Effector CD8-positive, alpha-beta T cell (primary cell): ENCODE measurements around the gene GPR107.

Experiments
- DNase-seq: peaks from one replicate; lab custom pipeline; 2025; lab: John Stamatoyannopoulos, UW

Gene GPR107

GRCh38 chr9:130110166-130110565, 56.5 kb downstream of the GPR107 start:
- DNase-seq = no peak

GRCh38 chr9:130110596-130111021, 56.9 kb downstream of the GPR107 start:
- DNase-seq = no peak

GRCh38 chr9:130111786-130112537, 58.3 kb downstream of the GPR107 start:
- DNase-seq = no peak

GRCh38 chr9:130112538-130113151, 58.9 kb downstream of the GPR107 start:
- no peak for DNase-seq

GRCh38 chr9:130114741-130115140, 61.0 kb downstream of the GPR107 start:
- DNase-seq = no peak

- no peak for DNase-seq
Observed at GRCh38 chr9:130116346-130116745, 62.6 kb downstream of the GPR107 start.

GRCh38 chr9:130117376-130117775, 63.7 kb downstream of the GPR107 start:
- DNase-seq = no peak

- no peak for DNase-seq
Observed at GRCh38 chr9:130117816-130118632, 64.3 kb downstream of the GPR107 start.

GRCh38 chr9:130118841-130119518, 65.3 kb downstream of the GPR107 start:
- DNase-seq = no peak

GRCh38 chr9:130119519-130120298, 66.0 kb downstream of the GPR107 start:
- no peak for DNase-seq

- no peak for DNase-seq
Observed at GRCh38 chr9:130120299-130120587, 66.5 kb downstream of the GPR107 start.

- DNase-seq = no peak
Observed at GRCh38 chr9:130120832-130121231, 67.1 kb downstream of the GPR107 start.

GRCh38 chr9:130122456-130122855, 68.8 kb downstream of the GPR107 start:
- DNase-seq = no peak

- no peak for DNase-seq
Observed at GRCh38 chr9:130124085-130124860, 70.6 kb downstream of the GPR107 start.

GRCh38 chr9:130126721-130127433, 73.2 kb downstream of the GPR107 start:
- DNase-seq = no peak

GRCh38 chr9:130128251-130128650, 74.5 kb downstream of the GPR107 start:
- peak; percentile 24 for DNase-seq

GRCh38 chr9:130128733-130129431, 75.2 kb downstream of the GPR107 start:
- DNase-seq = no peak

- no peak for DNase-seq
Observed at GRCh38 chr9:130129432-130130061, 75.8 kb downstream of the GPR107 start.

GRCh38 chr9:130132746-130133145, 79.0 kb downstream of the GPR107 start:
- DNase-seq = no peak
